NCI-H2081 (cell line): Measurements from ENCODE around the gene LIPH.
"Not testable (repeated sequence)": the region's sequence is repeated elsewhere in the genome, so short reads cannot be mapped to it uniquely, and the experiment has no call there.

ENCODE experiments used
- DNase-seq, 2 experiments: peaks; one replicate each; lab custom pipeline; 2025; lab: John Stamatoyannopoulos, UW

LIPH gene

DNA sequence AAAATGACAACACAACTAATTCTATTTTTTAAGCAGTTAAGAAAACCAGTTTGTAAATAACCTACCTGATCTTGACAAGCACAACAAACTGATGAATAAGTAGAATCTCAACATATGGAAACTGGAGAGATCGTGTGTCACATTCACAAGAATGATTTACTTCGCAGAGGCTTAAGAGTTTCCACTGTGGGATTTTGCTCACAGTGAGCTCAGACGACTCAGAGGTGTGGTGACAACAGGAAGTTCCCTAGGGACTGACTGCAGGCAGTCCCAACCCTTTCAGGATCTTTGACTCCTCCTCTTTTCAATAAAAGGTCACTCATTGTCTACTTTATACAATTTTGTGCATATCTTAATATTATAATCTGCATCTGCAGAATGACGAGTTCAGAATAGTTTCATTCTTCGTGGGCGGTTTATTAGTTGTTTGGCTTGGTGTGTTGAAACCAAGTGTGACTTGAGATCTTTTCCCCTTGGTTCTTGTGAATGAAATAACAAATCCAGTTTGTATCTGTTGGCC, at the start of gene LIPH:
Gene LIPH (minus strand): TSS at position 231 of the 520 bp plus-strand sequence. CDS start 117 bp downstream, at position 114.
- peak in 1 of 2 experiments; percentile 26 for DNase-seq

- no peak for DNase-seq
These were observed 43.1 kb upstream of the LIPH start for GRCh38 chr3:185595526-185595925.

DNA sequence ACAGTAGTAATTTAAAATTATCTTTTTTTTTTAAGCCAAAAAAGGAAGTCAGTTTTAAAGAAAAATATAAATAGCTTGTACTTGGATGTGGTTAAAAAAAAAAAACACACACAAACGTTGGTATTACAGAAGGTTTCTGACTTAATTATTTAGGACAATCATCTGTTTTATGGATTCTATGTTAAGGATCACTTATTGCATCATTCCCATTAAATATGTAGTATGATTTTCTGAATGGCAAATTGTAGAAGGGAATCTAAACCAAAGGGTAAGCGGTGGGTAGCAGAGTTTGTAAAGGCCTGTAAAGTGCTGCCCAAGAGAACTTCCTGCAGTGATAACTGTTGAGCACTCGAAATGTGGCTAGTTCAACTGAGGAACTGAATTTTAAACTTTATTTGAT, 41.7 kb upstream of the LIPH start:
- no peak for DNase-seq

GRCh38 chr3:185586686-185587039, 34.3 kb upstream of the LIPH start:
- DNase-seq = no peak

- DNase-seq = peak; percentile 100
These were observed 33.7 kb upstream of the LIPH start, which contains the start of gene SENP2 for GRCh38 chr3:185585859-185586685. SENP2 (plus strand) TSS chr3:185586295; CDS start chr3:185586414, 119 bp downstream.

DNA sequence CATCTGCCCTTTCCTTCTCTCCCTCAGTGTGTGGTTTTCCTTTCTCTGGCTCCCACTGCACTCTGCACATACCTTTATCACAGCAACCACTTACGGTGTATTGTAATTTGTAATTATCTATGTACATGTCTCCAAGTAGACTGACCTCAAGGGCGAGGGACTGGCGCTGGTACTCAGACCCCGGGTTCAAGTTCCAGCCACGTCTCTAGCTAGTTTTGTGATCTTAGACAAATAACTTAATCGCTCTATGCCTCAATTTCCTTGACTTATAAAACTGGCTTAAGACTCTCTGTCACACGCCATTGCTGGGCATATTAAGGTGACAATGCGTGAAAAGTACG, 33.1 kb upstream of the LIPH start:
- DNase-seq = no peak

GRCh38 chr3:185584686-185585085, 32.3 kb upstream of the LIPH start:
- no peak for DNase-seq

GRCh38 chr3:185583925-185584324, 31.5 kb upstream of the LIPH start:
- no peak for DNase-seq

- no peak for DNase-seq
These were observed 30.5 kb upstream of the LIPH start for GRCh38 chr3:185582871-185583270.

- DNase-seq = no peak
These were observed 29.8 kb upstream of the LIPH start for GRCh38 chr3:185582236-185582635.

- peak; percentile 82 to 90 for DNase-seq
These were observed 22.9 kb upstream of the LIPH start for GRCh38 chr3:185575108-185575869.

DNA sequence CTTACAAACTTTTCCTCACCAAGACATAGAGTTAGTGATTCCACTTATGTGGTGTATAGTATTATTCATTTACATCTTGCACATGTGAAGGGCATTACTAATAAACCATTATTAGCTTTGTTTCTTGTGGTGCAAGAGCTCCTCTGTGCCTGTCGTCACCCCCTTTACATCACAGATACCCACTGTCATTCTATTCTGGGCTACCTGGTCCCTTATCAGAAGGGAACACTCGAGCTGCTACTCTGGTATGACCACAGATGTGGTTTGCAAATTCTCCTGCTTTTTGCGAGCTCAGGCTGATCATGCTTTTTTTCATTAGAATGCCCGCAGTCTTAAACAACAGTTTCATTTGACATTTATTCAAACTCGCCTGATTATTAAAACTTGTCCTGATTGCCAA, 19.8 kb upstream of the LIPH start:
- DNase-seq = no peak

DNA sequence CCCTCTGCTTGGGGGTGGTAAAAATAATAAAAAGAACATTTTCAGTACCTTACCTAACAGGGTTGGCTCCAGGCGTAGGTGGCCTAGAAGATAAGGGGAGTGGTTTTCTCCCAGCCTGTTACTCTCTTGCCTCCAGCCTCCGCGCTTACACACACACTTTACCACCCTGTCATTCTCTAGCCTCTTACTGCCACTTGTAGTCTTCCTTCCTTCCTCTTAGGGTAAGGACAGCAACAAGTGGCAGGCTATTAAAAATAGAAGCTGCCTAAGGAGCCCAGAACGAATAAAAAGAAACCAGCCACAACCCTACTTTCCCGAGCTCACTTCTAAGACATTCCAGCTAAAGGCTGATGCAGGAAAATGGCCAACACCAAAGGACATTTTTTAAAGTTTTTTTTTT, 9.6 kb upstream of the LIPH start:
- DNase-seq = no peak

DNA sequence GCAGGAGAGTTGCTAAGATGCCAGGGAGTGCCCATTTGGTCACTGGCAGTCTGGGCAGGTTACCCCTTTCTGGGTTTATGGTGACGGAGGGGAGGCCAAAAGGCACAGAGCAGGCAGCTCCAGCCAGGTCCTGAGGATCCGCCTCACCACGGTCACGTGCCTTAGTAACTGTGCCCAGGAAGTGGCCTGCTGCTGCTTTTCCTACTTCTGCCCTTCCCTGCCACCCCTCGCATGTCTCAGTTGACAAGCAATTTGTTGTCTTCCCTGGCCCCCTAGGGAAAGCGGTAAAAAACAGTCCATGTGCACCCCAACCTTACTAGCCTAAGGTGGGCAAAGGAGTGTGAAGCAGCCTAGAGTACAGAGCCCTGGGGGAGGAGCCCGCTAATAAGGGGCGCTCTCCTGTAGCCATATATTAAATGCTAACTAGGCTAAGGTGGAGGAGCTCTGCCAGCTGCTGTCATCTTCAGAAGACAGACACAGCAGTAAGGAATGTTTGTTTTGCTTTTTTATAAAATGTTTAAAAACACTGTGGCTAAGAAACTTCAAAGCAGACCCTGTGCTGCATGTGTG, 9.1 kb upstream of the LIPH start:
- DNase-seq = no peak

- DNase-seq = no peak
These were observed 8.3 kb upstream of the LIPH start for GRCh38 chr3:185560676-185561075.

- DNase-seq = no peak
These were observed 7.3 kb upstream of the LIPH start for GRCh38 chr3:185559706-185560090.

DNA sequence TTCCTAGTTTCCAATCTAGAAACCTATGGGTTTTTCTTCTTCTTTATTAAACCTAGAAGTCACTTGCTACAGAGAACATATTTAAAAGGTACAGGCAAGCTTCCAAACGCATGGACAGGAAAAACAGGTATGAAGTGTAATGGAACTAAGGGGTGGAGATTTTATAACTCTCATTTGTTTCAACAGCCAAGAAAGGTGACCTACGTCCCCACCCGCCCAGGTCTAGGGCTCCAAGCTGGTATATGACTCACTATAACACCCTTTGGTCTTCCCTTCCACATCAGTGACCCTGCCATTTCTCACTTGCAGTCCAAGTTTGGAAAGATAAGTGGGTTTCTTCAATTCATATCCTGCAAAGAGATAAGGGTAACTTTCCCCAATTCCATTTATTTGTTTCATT, 6.0 kb upstream of the LIPH start:
- no peak for DNase-seq

DNA sequence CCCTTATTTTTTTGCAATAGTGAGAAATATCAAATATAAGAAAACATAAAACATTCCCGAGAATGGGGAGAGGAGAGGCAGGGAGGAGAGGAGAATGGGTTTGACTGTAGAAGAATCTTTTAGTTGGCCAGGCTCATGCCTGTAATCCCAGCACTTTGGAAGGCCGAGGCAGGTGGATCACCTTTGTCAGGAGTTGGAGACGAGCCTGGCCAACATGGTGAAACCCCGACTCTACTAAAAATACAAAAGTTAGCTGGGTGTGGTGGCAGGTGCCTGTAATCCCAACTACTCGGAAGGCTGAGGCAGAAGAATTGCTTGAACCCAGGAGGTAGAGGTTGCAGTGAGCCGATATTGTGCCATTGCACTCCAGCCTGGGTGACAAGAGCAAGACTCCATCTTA, 4.3 kb upstream of the LIPH start:
- DNase-seq = not testable (repeated sequence)

- DNase-seq = no peak
These were observed 3.5 kb upstream of the LIPH start for GRCh38 chr3:185555860-185556347.

- no peak for DNase-seq
These were observed 2.7 kb upstream of the LIPH start for GRCh38 chr3:185555101-185555501.

GRCh38 chr3:185549651-185550111, 2.7 kb downstream of the LIPH start:
- no peak for DNase-seq

- DNase-seq = peak in 1 of 2 experiments; percentile 31
These were observed 3.3 kb downstream of the LIPH start for GRCh38 chr3:185549122-185549521.
